AG04450 (cell line): ENCODE data around the gene S100A5. TPM values are rescaled to one million over a fixed set of nuclear protein-coding genes. Genes with fewer than 3 reads are reported as not detected.

ENCODE experiments used
- CTCF ChIA-PET: fragments of 300-600, 350-600 bp; formaldehyde crosslinking; extraction: SDS; loops from one replicate; lab custom pipeline; 2022; ENCODE audit warnings: antibody characterized with exemption, inconsistent platforms; lab: Charles Lee
- POLR2A ChIA-PET: fragments of 350-600 bp; formaldehyde crosslinking; extraction: SDS; loops from one replicate; lab custom pipeline; 2021; ENCODE audit warnings: antibody characterized with exemption, inconsistent platforms; lab: Yijun Ruan, JAX
- DNase-seq: peaks from one replicate; pipeline ENCODE4 v3.0.0-alpha.2; 2011; ENCODE audit warnings: low read depth, low spot score
- H3K27ac ChIP-seq: one replicate; pipeline ENCODE4 v1.5.1; 2012; ENCODE audit warnings: low read depth, low read length, control low read depth
- H3K27me3 ChIP-seq: one replicate; pipeline ENCODE4 v1.6.0; 2012; ENCODE audit warnings: low read length; ENCODE audit not compliant: control insufficient read depth, insufficient read depth
- H3K4me3 ChIP-seq: 2 replicates; pipeline ENCODE4 v1.5.1; 2011; ENCODE audit warnings: mild to moderate bottlenecking, low read depth, low read length, control low read depth
- H3K9me3 ChIP-seq: 2 replicates; pipeline ENCODE4 v1.5.1; 2012; ENCODE audit warnings: low read length; ENCODE audit not compliant: control insufficient read depth, insufficient read depth
- CTCF ChIP-seq: IDR thresholded peaks from 2 replicates; pipeline ENCODE4 v1.5.1; 2011; ENCODE audit warnings: low read depth, low read length, control low read depth, inconsistent platforms
- polyA plus RNA-seq: library from polyadenylated mRNA; depleted of rRNA; stranded (reverse); fragments of >200 nt; gene quantifications from 2 replicates; pipeline ENCODE4 v1.2.3, GENCODE V29; 2011

The S100A5 gene
- polyA plus RNA-seq, 1 experiment: 0.42 TPM

DNA sequence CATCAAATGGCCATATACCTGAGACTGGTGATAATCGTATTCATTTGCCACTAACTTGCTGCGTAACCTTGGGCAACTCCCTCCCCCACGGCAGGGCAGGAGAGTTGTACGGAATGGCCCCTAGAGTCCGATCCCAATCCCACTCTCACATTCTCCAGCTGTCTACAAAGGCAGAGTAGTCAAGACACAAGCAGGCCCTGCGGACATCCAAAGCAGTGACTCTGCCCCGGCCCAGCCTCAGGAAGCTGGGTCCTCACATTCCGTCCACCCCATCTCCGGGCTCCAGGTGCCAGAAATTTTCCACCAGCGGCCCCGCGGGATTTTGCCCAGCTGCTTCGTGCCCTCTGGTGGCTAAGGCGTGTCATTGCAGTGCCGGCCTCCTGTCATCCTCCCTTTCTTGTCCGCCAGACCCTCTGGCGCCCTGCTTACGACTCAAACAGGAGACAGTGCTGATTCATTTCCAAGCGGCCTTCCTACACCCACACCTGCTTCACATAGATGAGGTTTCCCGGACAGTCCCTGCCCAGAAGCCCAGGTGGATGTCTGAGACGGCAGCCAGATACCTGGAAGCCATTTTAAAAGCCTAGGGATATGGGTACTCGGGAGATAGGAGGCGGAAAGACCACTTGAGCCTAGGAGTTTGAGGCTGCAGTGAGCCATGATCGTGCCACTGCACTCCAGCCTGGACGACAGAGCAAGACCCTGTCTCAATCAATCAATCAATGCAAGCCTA is 27.8 kb upstream of the S100A5 start:
- H3K27me3 ChIP-seq: no peaks in the 10 kb centered on the region
- POLR2A ChIA-PET: interaction anchor here (0.7 to 2.4 kb wide), 7 partner anchors 24 to 422 kb away, joined by 3 to 20 read pairs (median 6); partner anchors contain the start of genes CHTOP, RPS27, S100A1 and S100A13
- peak; percentile 98 for TF ChIP-seq CTCF
- DNase-seq: peak; percentile 69
- H3K4me3 ChIP-seq: no peak overlapping the region
- CTCF ChIA-PET: interaction anchor here (0.5 to 7.0 kb wide), 28 partner anchors 8 to 218 kb away, joined by 3 to 165 read pairs (median 5); partner anchors contain the start of genes S100A13, S100A14, S100A5 and S100A6
- H3K9me3 ChIP-seq: no peaks in the 10 kb centered on the region
- H3K27ac ChIP-seq: peak overlapping the region; percentile 100

DNA sequence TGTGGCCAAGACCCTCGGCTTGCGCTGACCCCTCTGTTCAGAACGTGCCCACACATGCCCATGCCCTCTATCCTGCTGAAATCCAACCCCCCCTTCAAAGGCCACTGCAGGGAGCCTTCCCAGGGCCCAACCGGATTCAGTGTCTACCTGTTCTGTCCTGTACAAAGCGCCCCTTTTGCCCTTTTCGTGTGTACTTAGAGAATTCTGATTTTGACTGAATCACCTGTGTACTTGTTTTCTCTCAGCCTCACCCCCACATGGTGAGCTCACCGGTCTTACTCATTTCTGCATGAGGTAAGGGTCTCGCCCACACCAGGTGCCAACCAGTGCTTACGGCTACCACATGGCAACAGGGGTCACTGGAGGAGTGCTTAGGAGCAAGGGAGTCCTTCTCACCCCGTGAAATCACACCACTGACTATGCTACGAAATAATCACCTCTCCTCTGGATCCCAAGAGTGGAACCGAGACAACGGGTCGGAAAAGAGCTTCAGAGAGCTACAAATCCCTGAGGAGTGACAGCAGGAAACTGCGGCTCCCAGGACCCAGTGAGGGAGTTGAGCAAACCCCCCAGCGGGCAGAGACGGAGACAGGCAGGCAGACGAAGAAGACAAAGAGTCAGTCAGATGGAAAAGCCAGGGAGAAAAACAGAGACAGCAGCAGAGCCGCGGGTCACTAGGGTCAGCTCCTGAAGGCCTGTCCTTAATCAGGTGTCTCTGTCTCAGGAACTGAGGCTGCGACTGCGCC is 27.1 kb upstream of the S100A5 start:
- POLR2A ChIA-PET: interaction anchor here (1.1 to 2.4 kb wide), 6 partner anchors 32 to 423 kb away, joined by 3 to 20 read pairs (median 6); partner anchors contain the start of genes CHTOP, RPS27, S100A1 and S100A13
- CTCF ChIA-PET: interaction anchor here (0.5 to 7.0 kb wide), 27 partner anchors 9 to 218 kb away, joined by 3 to 165 read pairs (median 5); partner anchors contain the start of genes S100A13, S100A5 and S100A6
- no peaks in the 10 kb centered on the region for H3K27me3 ChIP-seq
- no peak overlapping the region for H3K4me3 ChIP-seq
- no peak for DNase-seq
- H3K9me3 ChIP-seq: no peaks in the 10 kb centered on the region
- TF ChIP-seq CTCF: no peak
- H3K27ac ChIP-seq: peak overlapping the region; percentile 100

DNA sequence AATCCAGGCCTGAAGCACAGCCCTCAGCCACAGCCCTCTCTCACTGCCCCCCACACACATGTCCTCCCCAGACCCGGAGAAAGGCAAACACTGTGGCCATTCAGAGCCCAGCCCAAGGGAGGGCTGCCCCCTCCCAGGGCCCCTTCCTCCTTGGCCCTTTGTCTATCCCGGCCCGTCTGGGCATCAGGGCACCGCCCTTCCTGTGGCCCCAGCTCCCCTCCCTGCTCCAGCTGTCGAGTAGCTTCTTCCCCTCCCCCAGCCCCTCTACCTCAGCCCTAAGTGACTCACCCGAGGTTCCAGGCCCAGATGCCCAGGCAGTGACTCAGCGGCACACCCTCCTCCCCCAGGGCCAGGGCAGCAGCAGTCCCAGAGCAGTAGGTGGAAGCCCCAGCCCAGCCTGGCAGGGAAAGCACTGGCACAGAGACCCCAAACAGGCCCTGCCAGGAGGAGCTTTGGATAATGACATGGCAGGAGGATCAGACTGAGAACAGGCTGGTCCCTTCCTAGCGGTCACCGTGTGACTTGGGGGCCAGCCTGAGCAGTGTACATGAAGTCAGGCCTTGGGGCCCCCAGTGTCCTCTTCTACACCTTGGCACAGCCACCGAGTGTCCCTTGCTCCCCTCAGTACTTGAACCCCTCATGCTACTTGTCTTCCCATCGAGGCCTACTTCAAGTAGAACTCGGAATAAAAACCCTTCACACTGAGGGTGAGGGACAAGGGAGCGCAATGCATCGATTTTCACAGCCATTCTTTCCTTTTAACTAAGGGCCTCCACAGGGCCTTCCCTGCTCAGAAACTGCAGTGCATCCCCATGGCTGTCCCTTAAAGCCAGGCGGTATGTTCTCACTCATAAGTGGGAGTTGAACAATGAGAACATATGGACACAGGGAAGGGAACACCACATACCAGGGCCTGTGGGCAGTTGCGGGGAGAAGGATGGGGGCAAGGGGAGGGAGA is 26.0 kb upstream of the S100A5 start:
- POLR2A ChIA-PET: interaction anchor here (0.7 to 4.1 kb wide), 11 partner anchors 15 to 424 kb away, joined by 3 to 76 read pairs (median 5); partner anchors contain the start of genes CHTOP, RPS27, S100A13 and S100A16
- H3K4me3 ChIP-seq: no peak overlapping the region
- CTCF ChIA-PET: interaction anchor here (0.5 to 1.8 kb wide), 6 partner anchors 23 to 214 kb away, joined by 3 to 34 read pairs (median 5); no protein-coding TSS in a partner anchor

More for the DNA sequence above, 26.0 kb upstream of the S100A5 start:
- H3K27me3 ChIP-seq: no peaks in the 10 kb centered on the region
- no peak for TF ChIP-seq CTCF
- peak overlapping the region; percentile 100 for H3K27ac ChIP-seq
- H3K9me3 ChIP-seq: no peaks in the 10 kb centered on the region
- peak; percentile 98 for DNase-seq
